ENCODE results near the gene SARDH. TPM values are rescaled to one million over a fixed set of nuclear protein-coding genes. Genes with fewer than 3 reads are reported as not detected.

SARDH gene
- total RNA-seq, 1 experiment from 2014 or later = 5.3 TPM

- Histone ChIP-seq H3K14ac (ENCODE audit: insufficient read depth, low read length) (no peak overlapping the region), H2AFZ (ENCODE audit: low read length) (no peak overlapping the region), H3K23me2 (ENCODE audit: insufficient read length, low read depth, low read length, poor library complexity, severe bottlenecking) (no peaks in the 10 kb centered on the region), H3K23ac (ENCODE audit: insufficient read length, low read depth, low read length) (no peak overlapping the region), H3K9me3 (ENCODE audit: control insufficient read depth, low read depth, low read length) (no peaks in the 10 kb centered on the region), H3K79me1 (ENCODE audit: insufficient read depth, low read depth, low read length, poor library complexity, severe bottlenecking) (no peaks in the 10 kb centered on the region), H4K20me1 (ENCODE audit: control insufficient read depth, insufficient read depth, insufficient read length) (no peaks in the 10 kb centered on the region), H3K27ac (ENCODE audit: insufficient read length, low read depth, low read length) (no peak overlapping the region), H3K27me3 (ENCODE audit: insufficient read depth, low read length) (no peaks in the 10 kb centered on the region), H2BK12ac (ENCODE audit: insufficient read length, low read depth, low read length) (no peak overlapping the region), H3K4ac (ENCODE audit: low read depth, low read length) (no peak overlapping the region), H2AK5ac (ENCODE audit: insufficient read length, low read length) (no peak overlapping the region), H3K18ac (ENCODE audit: insufficient read length, low read depth, low read length) (no peak overlapping the region), H4K91ac (ENCODE audit: insufficient read length, low read depth, low read length) (no peak overlapping the region), H4K5ac (ENCODE audit: insufficient read length, low read depth, low read length) (no peak overlapping the region), H4K8ac (replicated peaks; ENCODE audit: insufficient read length, low read depth, low read length) (no peak overlapping the region), H3K4me1 (ENCODE audit: insufficient read depth, low read length) (no peaks in the 10 kb centered on the region), H2BK120ac (ENCODE audit: low read depth, low read length, poor library complexity, severe bottlenecking) (no peak overlapping the region), H2BK20ac (ENCODE audit: low read depth, low read length, poor library complexity, severe bottlenecking) (no peak overlapping the region), H3K9ac (ENCODE audit: extremely low read depth, insufficient read length, low read length) (no peak overlapping the region), H3K56ac (ENCODE audit: insufficient read length, low read depth, low read length) (no peak overlapping the region), H3K79me2 (ENCODE audit: insufficient read depth, low read length) (no peaks in the 10 kb centered on the region), H3K4me2 (ENCODE audit: insufficient read depth, insufficient read length, low read length) (no peak overlapping the region), H3T11ph (ENCODE audit: low read length) (no peak overlapping the region), H2BK5ac (ENCODE audit: insufficient read length, low read length) (no peak overlapping the region), H2BK15ac (ENCODE audit: low read depth, low read length) (no peak overlapping the region)
- Mint-ChIP-seq H3K4me3 (no peak overlapping the region), H3K9me3 (peaks cover 11% of the 10 kb centered on the region in 2 experiments), H3K27ac (peak overlapping the region in 2 of 3 experiments; percentile 67 to 93; a peak in 4 of 7 replicates), H3K36me3 (ENCODE audit: insufficient read depth in 1 of 3, low read depth in 3 of 3) (peaks cover 12 to 33% (median 16%) of the 10 kb centered on the region in 3 experiments), H3K27me3 (ENCODE audit: low read depth) (peaks cover 11% of the 10 kb centered on the region), H3K4me1 (peaks cover 2 to 6% of the 10 kb centered on the region in 2 experiments; a peak in 3 of 4 replicates)
- no CpG with 5 or more reads among the region's 32 CpGs for WGBS (ENCODE audit: extremely low coverage, insufficient read length, low lambda C conversion rate)
- no peak for TF ChIP-seq CTCF (conservative IDR thresholded peaks at IDR 0.05)
- peak; percentile 76 for DNase-seq
Observed at GRCh38 chr9:133759146-133759900, 21.2 kb upstream of the SARDH start.

Data from H9 (cell line).